HepG2 (cell line): ENCODE data around the gene CABLES2. TPM values are rescaled to one million over a fixed set of nuclear protein-coding genes. Genes with fewer than 3 reads are reported as not detected.

ENCODE experiments used
- ATAC-seq: fragments of 200-7000 bp; cut with Tn5 transposase; 3 replicates; pipeline ENCODE4 v1.9.1; 2020; ENCODE audit warnings: mild to moderate bottlenecking, moderate library complexity
- BruUV-seq: library from RNA; stranded (reverse); fragments of 400-500 nt; replicated peaks from 2 replicates; lab custom pipeline; 2021; lab: Mats Ljungman, UMichigan
- CTCF ChIA-PET: fragments of 300-600 bp; formaldehyde crosslinking; extraction: SDS; loops from one replicate; lab custom pipeline; 2021; ENCODE audit warnings: low total read pairs, inconsistent platforms, low intra/inter-chr PET ratio; lab: Yijun Ruan, JAX
- POLR2A ChIA-PET: fragments of 350-600 bp; sonication (Branson Sonifier 250); formaldehyde crosslinking; loops from one replicate; lab custom pipeline; 2020; ENCODE audit warnings: antibody characterized with exemption, inconsistent platforms; lab: Yijun Ruan, JAX
- DNase-seq: peaks from one replicate; pipeline ENCODE4 v3.0.0-alpha.2; 2015; ENCODE audit warnings: low spot score
- FAIRE-seq: peaks from 3 replicates; lab custom pipeline; 2011; peaks lifted over from hg19 to GRCh38; lab: Jason Lieb, UNC
- H2AFZ ChIP-seq: one replicate; pipeline ENCODE4 v1.6.1; 2011; ENCODE audit warnings: low read length, inconsistent platforms
- H3K27ac ChIP-seq: fragments of 300-600 bp; 3 replicates; pipeline ENCODE4 v1.8.0; 2011; ENCODE audit warnings: mixed run types, mild to moderate bottlenecking, mixed read lengths, low read length, inconsistent platforms; ENCODE audit not compliant: insufficient read depth; ENCODE audit errors: extremely low read length
- H3K27me3 ChIP-seq, 2 experiments: fragments of 200-600 bp in 1 of 2; 2 replicates in 1 of 2; 3 replicates in 1 of 2; pipeline versions ENCODE4 v1.6.0 to v1.8.0; 2011; ENCODE audit warnings: low read length in 2 of 2, mild to moderate bottlenecking in 2 of 2, moderate library complexity in 2 of 2, inconsistent platforms in 1 of 2; ENCODE audit not compliant: insufficient read depth in 2 of 2, control insufficient read depth in 1 of 2
- H3K36me3 ChIP-seq, 2 experiments: fragments of 200-600 bp in 1 of 2; replicated peaks in 1 of 2; 2 replicates in 1 of 2; 3 replicates in 1 of 2; pipeline versions ENCODE4 v1.5.1 to v1.8.0; 2011; ENCODE audit warnings: low read length in 2 of 2, inconsistent platforms in 1 of 2; ENCODE audit not compliant: insufficient read depth in 2 of 2, control insufficient read depth in 1 of 2
- H3K4me1 ChIP-seq: 2 replicates; pipeline ENCODE4 v1.5.1; 2012; ENCODE audit warnings: low read length, inconsistent platforms; ENCODE audit not compliant: insufficient read depth
- H3K4me2 ChIP-seq: 2 replicates; pipeline ENCODE4 v1.6.0; 2011; ENCODE audit warnings: low read depth, low read length, inconsistent platforms
- H3K4me3 ChIP-seq, 3 experiments: fragments of 200-600 bp in 1 of 3; sonication (generic), shearing (Covaris generic) in 1 of 3; replicated peaks in 1 of 3; 2 replicates each; pipeline ENCODE4 v1.5.1; 2011 to 2016; ENCODE audit warnings: low read length in 3 of 3, inconsistent platforms in 2 of 3, low read depth in 2 of 3, mild to moderate bottlenecking in 2 of 3, control low read depth in 1 of 3, mixed read lengths in 1 of 3; ENCODE audit not compliant: insufficient read depth in 1 of 3
- H3K79me2 ChIP-seq: one replicate; pipeline ENCODE4 v1.6.1; 2011; ENCODE audit warnings: low read length, inconsistent platforms; ENCODE audit not compliant: insufficient read depth
- H3K9ac ChIP-seq: 2 replicates; pipeline ENCODE4 v1.6.0; 2011; ENCODE audit warnings: mild to moderate bottlenecking, low read depth, low read length, inconsistent platforms; ENCODE audit not compliant: insufficient read depth
- H3K9me3 ChIP-seq: 2 replicates; pipeline ENCODE4 v1.5.1; 2012; ENCODE audit warnings: mild to moderate bottlenecking, low read length
- H4K20me1 ChIP-seq: 2 replicates; pipeline ENCODE4 v1.6.0; 2011; ENCODE audit warnings: inconsistent platforms, mild to moderate bottlenecking, low read length, moderate library complexity; ENCODE audit not compliant: insufficient read depth
- AGO1 ChIP-seq: fragments of 200-400 bp; formaldehyde crosslinking; IDR thresholded peaks from 2 replicates; pipeline ENCODE4 v1.6.1; 2017; ENCODE audit warnings: mild to moderate bottlenecking, low read depth, low read length, moderate library complexity; ENCODE audit not compliant: poor library complexity, severe bottlenecking
- AKNA ChIP-seq: sonication (generic); formaldehyde crosslinking; IDR thresholded peaks from 2 replicates; pipeline ENCODE4 v1.4.0; 2020; ENCODE audit warnings: missing genetic modification reagents, borderline replicate concordance
- CHD4 ChIP-seq: fragments of 200-600 bp; sonication (generic); IDR thresholded peaks from 2 replicates; pipeline ENCODE4 v1.7.0; 2017; ENCODE audit warnings: mild to moderate bottlenecking, low read length, borderline replicate concordance
- GZF1 ChIP-seq: sonication (generic); formaldehyde crosslinking; IDR thresholded peaks from 2 replicates; pipeline ENCODE4 v1.5.1; 2020; ENCODE audit warnings: mild to moderate bottlenecking, missing genetic modification reagents
- HNRNPL ChIP-seq: fragments of 200-400 bp; formaldehyde crosslinking; IDR thresholded peaks from 2 replicates; pipeline ENCODE4 v1.6.1; 2017; ENCODE audit warnings: mild to moderate bottlenecking, low read depth, low read length
- NFE2 ChIP-seq: sonication (generic); formaldehyde crosslinking; IDR thresholded peaks from 2 replicates; pipeline ENCODE4 v1.4.0; 2020; ENCODE audit warnings: missing genetic modification reagents
- SETDB1 ChIP-seq: sonication (generic); formaldehyde crosslinking; IDR thresholded peaks from 2 replicates; pipeline ENCODE4 v1.5.1; 2020; ENCODE audit warnings: missing genetic modification reagents, mild to moderate bottlenecking, borderline replicate concordance
- SRF ChIP-seq: IDR thresholded peaks from 2 replicates; pipeline ENCODE4 v1.6.1; 2011; ENCODE audit warnings: mild to moderate bottlenecking, low read depth, low read length, moderate library complexity
- U2AF1 ChIP-seq: fragments of 200-400 bp; formaldehyde crosslinking; optimal IDR thresholded peaks from 2 replicates; pipeline ENCODE3; 2017; ENCODE audit warnings: mild to moderate bottlenecking, low read depth, low read length
- ZSCAN20 ChIP-seq: sonication (generic); formaldehyde crosslinking; IDR thresholded peaks from 2 replicates; pipeline ENCODE4 v1.4.0; 2020; ENCODE audit warnings: missing genetic modification reagents, mild to moderate bottlenecking, borderline replicate concordance
- ZSCAN31 ChIP-seq: sonication (generic); formaldehyde crosslinking; IDR thresholded peaks from 2 replicates; pipeline ENCODE4 v1.5.0; 2020; ENCODE audit warnings: low read depth, mild to moderate bottlenecking, missing genetic modification reagents
- WGBS: methylation state at CpG from one replicate; pipeline ENCODE4 v1.1.6; 2017; ENCODE audit warnings: low lambda C conversion rate; 5-methylcytosine and 5-hydroxymethylcytosine counted together
- in situ Hi-C: cut with HindIII; loops from 2 replicates; pipeline ENCODE4 v1.10.0; 2017; ENCODE audit warnings: low pct_unique_long_range_greater_than_20kb; ENCODE audit not compliant: extremely low pct_ligation_motif_present
- intact Hi-C: fragments of 100-400 bp; cut with micrococcal nuclease; formaldehyde crosslinking; loops from one replicate; pipeline ENCODE4 v1.10.0; 2022; ENCODE audit not compliant: unreplicated experiment
- polyA plus RNA-seq, 8 experiments: library from polyadenylated mRNA; depleted of rRNA in 3 of 8; stranded (reverse) in 7 of 8; unstranded in 1 of 8; fragments of >200 nt; fragmentation: Illumina TruSeq in 4 of 8; extraction: Trizol in 4 of 8; gene quantifications; 2 replicates each; pipeline versions ENCODE4 v1.2.1 to v1.2.3, GENCODE V29; 2011 to 2016; ENCODE audit warnings: low read depth in 4 of 8, missing spikeins in 1 of 8, mixed read lengths in 1 of 8; ENCODE audit not compliant: insufficient read depth in 1 of 8
- total RNA-seq, 5 experiments: library from RNA; depleted of rRNA; stranded (reverse); fragments of >200 nt; fragmentation: Illumina TruSeq; extraction: Trizol; gene quantifications; 2 replicates each; pipeline ENCODE4 v1.2.3, GENCODE V29; 2016; ENCODE audit warnings: low read depth in 1 of 5
- TF ChIP-seq, protein P1 (sequence below): sonication (generic); formaldehyde crosslinking; IDR thresholded peaks from 2 replicates; pipeline ENCODE4 v1.5.1; 2020; ENCODE audit warnings: mild to moderate bottlenecking, missing genetic modification reagents, moderate library complexity
- TF ChIP-seq, protein P2 (sequence below): sonication (generic); formaldehyde crosslinking; conservative IDR thresholded peaks from 2 replicates; pipeline ENCODE4 v1.4.0; 2020; ENCODE audit warnings: missing genetic modification reagents

Gene CABLES2
- total and polyA plus RNA-seq, 2 of the 13 experiments (the other 11 are each of a cell fraction or from before 2014, with no cell fraction given) = 5.2 to 9.7 TPM

GRCh38 chr20:62372042-62372993 is 34.8 kb downstream of the CABLES2 start (continued):
- TF ChIP-seq SRF = 0 out of 2 replicates have a peak, but pooled peaks have one; percentile 48
- TF ChIP-seq AKNA = no peak
- TF ChIP-seq HNRNPL = peak; percentile 56; the same call in 1 of the 2 replicates
- TF ChIP-seq, all 625 proteins: peak for 24

GRCh38 chr20:62371588-62372041 is 35.5 kb downstream of the CABLES2 start:
- ChIA-PET CTCF (no interaction called here), POLR2A (interaction anchor here (1.4 to 10.1 kb wide), 6 partner anchors 14 to 601 kb away, joined by 3 to 187 read pairs (median 68); partner anchors contain the start of genes ADRM1 and RPS21)
- DNase-seq (no peak), ATAC-seq (no peak), FAIRE-seq (no peak)
- peak overlapping the region; percentile 97 for H3K4me2 ChIP-seq
- no peaks in the 10 kb centered on the region for H3K9me3 ChIP-seq
- no peaks in the 10 kb centered on the region for H4K20me1 ChIP-seq
- no peaks in the 10 kb centered on the region for H3K36me3 ChIP-seq
- H3K27ac ChIP-seq = peak overlapping the region; percentile 95
- no peak overlapping the region for H2AFZ ChIP-seq
- intact Hi-C loops = loop anchor here (2.0 to 10.0 kb wide), 2 partner anchors 17 to 423 kb away; partner anchors contain the start of gene MRGBP
- in situ Hi-C loops = no loop called here
- BruUV-seq = no TSS peak
- peak overlapping the region in 1 of 3 experiments; percentile 95; a peak in 1 of 6 replicates for H3K4me3 ChIP-seq
- peaks cover 4% of the 10 kb centered on the region for H3K79me2 ChIP-seq
- H3K27me3 ChIP-seq = no peaks in the 10 kb centered on the region
- H3K9ac ChIP-seq = peak overlapping the region; percentile 90
- 60% methylated on average over 3 of the region's 8 CpGs for WGBS
- peaks cover 75% of the 10 kb centered on the region for H3K4me1 ChIP-seq
- 0 out of 2 replicates have a peak, but pooled peaks have one; percentile 66 for TF ChIP-seq ZSCAN20 (CRISPR knock-in tag)
- TF ChIP-seq GZF1 (CRISPR knock-in tag) = 0 out of 2 replicates have a peak, but pooled peaks have one; percentile 53
- peak; percentile 83 for TF ChIP-seq AGO1
- TF ChIP-seq CHD4 = 0 out of 2 replicates have a peak, but pooled peaks have one; percentile 60
- TF ChIP-seq, protein P1, sequence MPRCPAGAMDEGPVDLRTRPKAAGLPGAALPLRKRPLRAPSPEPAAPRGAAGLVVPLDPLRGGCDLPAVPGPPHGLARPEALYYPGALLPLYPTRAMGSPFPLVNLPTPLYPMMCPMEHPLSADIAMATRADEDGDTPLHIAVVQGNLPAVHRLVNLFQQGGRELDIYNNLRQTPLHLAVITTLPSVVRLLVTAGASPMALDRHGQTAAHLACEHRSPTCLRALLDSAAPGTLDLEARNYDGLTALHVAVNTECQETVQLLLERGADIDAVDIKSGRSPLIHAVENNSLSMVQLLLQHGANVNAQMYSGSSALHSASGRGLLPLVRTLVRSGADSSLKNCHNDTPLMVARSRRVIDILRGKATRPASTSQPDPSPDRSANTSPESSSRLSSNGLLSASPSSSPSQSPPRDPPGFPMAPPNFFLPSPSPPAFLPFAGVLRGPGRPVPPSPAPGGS (CRISPR knock-in tag) = no peak
- TF ChIP-seq U2AF1 = peak; percentile 67
- no peak for TF ChIP-seq SETDB1
- TF ChIP-seq, protein P2, sequence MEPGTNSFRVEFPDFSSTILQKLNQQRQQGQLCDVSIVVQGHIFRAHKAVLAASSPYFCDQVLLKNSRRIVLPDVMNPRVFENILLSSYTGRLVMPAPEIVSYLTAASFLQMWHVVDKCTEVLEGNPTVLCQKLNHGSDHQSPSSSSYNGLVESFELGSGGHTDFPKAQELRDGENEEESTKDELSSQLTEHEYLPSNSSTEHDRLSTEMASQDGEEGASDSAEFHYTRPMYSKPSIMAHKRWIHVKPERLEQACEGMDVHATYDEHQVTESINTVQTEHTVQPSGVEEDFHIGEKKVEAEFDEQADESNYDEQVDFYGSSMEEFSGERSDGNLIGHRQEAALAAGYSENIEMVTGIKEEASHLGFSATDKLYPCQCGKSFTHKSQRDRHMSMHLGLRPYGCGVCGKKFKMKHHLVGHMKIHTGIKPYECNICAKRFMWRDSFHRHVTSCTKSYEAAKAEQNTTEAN (CRISPR knock-in tag) = no peak
- no peak for TF ChIP-seq NFE2 (CRISPR knock-in tag)
- TF ChIP-seq ZSCAN31 = no peak
